WTC11 (cell line): ENCODE results near the gene PTGES2. TPM values are rescaled to one million over a fixed set of nuclear protein-coding genes. Genes with fewer than 3 reads are reported as not detected.

ENCODE experiments used
- ATAC-seq: fragments of 200-7000 bp; cut with Tn5 transposase; 2 replicates; pipeline ENCODE4 v1.10.0; 2021; ENCODE audit warnings: mild to moderate bottlenecking, moderate library complexity
- CTCF ChIA-PET: fragments of 300-600 bp; sonication (Branson Sonifier 250); formaldehyde crosslinking; loops from one replicate; lab custom pipeline; 2021; ENCODE audit warnings: antibody characterized with exemption; lab: Charles Lee
- POLR2A ChIA-PET: fragments of 350-600 bp; sonication (Branson Sonifier 250); formaldehyde crosslinking; loops from one replicate; lab custom pipeline; 2021; ENCODE audit warnings: antibody characterized with exemption; lab: Charles Lee
- DNase-seq: peaks from one replicate; pipeline ENCODE4 v3.0.0; 2021; ENCODE audit warnings: low spot score
- H3K27ac Mint-ChIP-seq: 2 replicates; pipeline ENCODE4 v1.8.0; 2021; ENCODE audit warnings: mixed read lengths
- H3K27me3 Mint-ChIP-seq: 2 replicates; pipeline ENCODE4 v1.8.0; 2021; ENCODE audit warnings: low read depth, mild to moderate bottlenecking, moderate library complexity, mixed read lengths
- H3K36me3 Mint-ChIP-seq: 2 replicates; pipeline ENCODE4 v1.8.0; 2021; ENCODE audit warnings: mixed read lengths
- H3K4me1 Mint-ChIP-seq: 2 replicates; pipeline ENCODE4 v1.8.0; 2022; ENCODE audit warnings: mixed read lengths
- H3K4me3 Mint-ChIP-seq: 2 replicates; pipeline ENCODE4 v1.8.0; 2021; ENCODE audit warnings: mild to moderate bottlenecking, moderate library complexity, mixed read lengths
- H3K9me3 Mint-ChIP-seq: 2 replicates; pipeline ENCODE4 v1.8.0; 2021; ENCODE audit warnings: mixed read lengths
- ATF1 ChIP-seq: sonication (generic); formaldehyde crosslinking; IDR thresholded peaks from 2 replicates; pipeline ENCODE4 v1.8.1; 2023; ENCODE audit warnings: mild to moderate bottlenecking, moderate library complexity, missing genetic modification reagents
- CBFB ChIP-seq: sonication (generic); formaldehyde crosslinking; IDR thresholded peaks from 2 replicates; pipeline ENCODE4 v1.8.1; 2022; ENCODE audit warnings: mild to moderate bottlenecking, low read depth, missing genetic modification reagents
- CREM ChIP-seq: sonication (generic); formaldehyde crosslinking; IDR thresholded peaks from 2 replicates; pipeline ENCODE4 v1.8.1; 2022; ENCODE audit warnings: mild to moderate bottlenecking, missing genetic modification reagents, moderate library complexity
- ELF4 ChIP-seq: sonication (generic); formaldehyde crosslinking; IDR thresholded peaks from 2 replicates; pipeline ENCODE4 v1.8.1; 2022; ENCODE audit warnings: low read depth, mild to moderate bottlenecking, moderate library complexity, missing genetic modification reagents
- EMX1 ChIP-seq: fragments of 250-450 bp; sonication (Bioruptor Pico); IDR thresholded peaks from 2 replicates; pipeline ENCODE4 v1.8.0; 2021; ENCODE audit warnings: mild to moderate bottlenecking
- ETV6 ChIP-seq: sonication (generic); formaldehyde crosslinking; IDR thresholded peaks from 2 replicates; pipeline ENCODE4 v1.8.1; 2022; ENCODE audit warnings: mild to moderate bottlenecking, missing genetic modification reagents
- FOXK1 ChIP-seq: sonication (generic); formaldehyde crosslinking; IDR thresholded peaks from 2 replicates; pipeline ENCODE4 v1.8.0; 2022; ENCODE audit warnings: mild to moderate bottlenecking, moderate library complexity, missing genetic modification reagents
- GTF2I ChIP-seq: fragments of 250-450 bp; sonication (Bioruptor Pico); conservative IDR thresholded peaks from 2 replicates; pipeline ENCODE4 v1.4.0; 2021; ENCODE audit warnings: mild to moderate bottlenecking
- MYBL2 ChIP-seq: sonication (generic); formaldehyde crosslinking; IDR thresholded peaks from 2 replicates; pipeline ENCODE4 v1.8.1; 2023; ENCODE audit warnings: mild to moderate bottlenecking, moderate library complexity, missing genetic modification reagents
- NFE2L1 ChIP-seq: sonication (generic); formaldehyde crosslinking; IDR thresholded peaks from 2 replicates; pipeline ENCODE4 v1.8.1; 2023; ENCODE audit warnings: missing genetic modification reagents
- NFYB ChIP-seq: sonication (generic); formaldehyde crosslinking; conservative IDR thresholded peaks from 2 replicates; pipeline ENCODE4 v1.8.0; 2022; ENCODE audit warnings: low read depth, missing genetic modification reagents
- SP1 ChIP-seq: sonication (generic); formaldehyde crosslinking; conservative IDR thresholded peaks from 2 replicates; pipeline ENCODE4 v1.8.1; 2022; ENCODE audit warnings: missing genetic modification reagents
- ZNF121 ChIP-seq: sonication (generic); formaldehyde crosslinking; IDR thresholded peaks from 2 replicates; pipeline ENCODE4 v1.8.0; 2023; ENCODE audit warnings: missing genetic modification reagents
- ZNF232 ChIP-seq: sonication (generic); formaldehyde crosslinking; IDR thresholded peaks from 2 replicates; pipeline ENCODE4 v1.8.0; 2022; ENCODE audit warnings: mild to moderate bottlenecking, missing genetic modification reagents
- total RNA-seq: library from RNA; stranded (reverse); gene quantifications from 3 replicates; pipeline ENCODE4 v1.2.3, GENCODE V29; 2021
- TF ChIP-seq, protein P1 (sequence below): fragments of 250-450 bp; sonication (Bioruptor Pico); IDR thresholded peaks from 2 replicates; pipeline ENCODE4 v1.9.0; 2021; ENCODE audit warnings: mild to moderate bottlenecking
- TF ChIP-seq, protein P2 (sequence below): sonication (generic); formaldehyde crosslinking; IDR thresholded peaks from 2 replicates; pipeline ENCODE4 v1.8.1; 2022; ENCODE audit warnings: low read depth, missing genetic modification reagents, borderline replicate concordance
- TF ChIP-seq, protein P3 (sequence below): sonication (generic); formaldehyde crosslinking; IDR thresholded peaks from 2 replicates; pipeline ENCODE4 v1.8.1; 2023; ENCODE audit warnings: mild to moderate bottlenecking, missing genetic modification reagents, borderline replicate concordance
- TF ChIP-seq, protein P4 (sequence below): sonication (generic); formaldehyde crosslinking; IDR thresholded peaks from 2 replicates; pipeline ENCODE4 v1.8.1; 2023; ENCODE audit warnings: mild to moderate bottlenecking, moderate library complexity, missing genetic modification reagents
- TF ChIP-seq, protein P5 (sequence below): sonication (generic); formaldehyde crosslinking; IDR thresholded peaks from 2 replicates; pipeline ENCODE4 v1.8.1; 2023; ENCODE audit warnings: mild to moderate bottlenecking, missing genetic modification reagents, moderate library complexity

The PTGES2 gene
- total RNA-seq, 1 experiment from 2014 or later: 118 TPM

DNA sequence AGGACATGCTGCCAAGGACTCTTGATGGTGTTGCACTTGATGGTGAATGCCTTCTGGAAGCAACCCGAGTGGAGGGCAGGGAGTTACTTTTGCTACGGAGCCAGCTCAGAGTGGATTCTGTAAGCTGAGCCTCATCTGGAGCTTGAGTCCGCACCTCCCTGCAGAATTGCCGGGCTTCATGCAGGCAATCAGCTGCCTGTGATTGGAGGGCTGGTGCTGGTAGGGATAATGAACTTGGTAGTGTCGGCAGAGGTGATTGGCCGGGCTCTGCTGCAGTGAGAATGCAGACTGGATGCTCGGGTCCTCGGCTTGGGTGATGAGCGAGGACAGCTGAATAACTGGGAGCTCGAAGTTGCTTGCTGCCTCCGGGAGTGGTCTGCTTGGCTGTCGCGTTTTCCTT, 36.4 kb downstream of the PTGES2 start (continued):
- TF ChIP-seq, protein P1, sequence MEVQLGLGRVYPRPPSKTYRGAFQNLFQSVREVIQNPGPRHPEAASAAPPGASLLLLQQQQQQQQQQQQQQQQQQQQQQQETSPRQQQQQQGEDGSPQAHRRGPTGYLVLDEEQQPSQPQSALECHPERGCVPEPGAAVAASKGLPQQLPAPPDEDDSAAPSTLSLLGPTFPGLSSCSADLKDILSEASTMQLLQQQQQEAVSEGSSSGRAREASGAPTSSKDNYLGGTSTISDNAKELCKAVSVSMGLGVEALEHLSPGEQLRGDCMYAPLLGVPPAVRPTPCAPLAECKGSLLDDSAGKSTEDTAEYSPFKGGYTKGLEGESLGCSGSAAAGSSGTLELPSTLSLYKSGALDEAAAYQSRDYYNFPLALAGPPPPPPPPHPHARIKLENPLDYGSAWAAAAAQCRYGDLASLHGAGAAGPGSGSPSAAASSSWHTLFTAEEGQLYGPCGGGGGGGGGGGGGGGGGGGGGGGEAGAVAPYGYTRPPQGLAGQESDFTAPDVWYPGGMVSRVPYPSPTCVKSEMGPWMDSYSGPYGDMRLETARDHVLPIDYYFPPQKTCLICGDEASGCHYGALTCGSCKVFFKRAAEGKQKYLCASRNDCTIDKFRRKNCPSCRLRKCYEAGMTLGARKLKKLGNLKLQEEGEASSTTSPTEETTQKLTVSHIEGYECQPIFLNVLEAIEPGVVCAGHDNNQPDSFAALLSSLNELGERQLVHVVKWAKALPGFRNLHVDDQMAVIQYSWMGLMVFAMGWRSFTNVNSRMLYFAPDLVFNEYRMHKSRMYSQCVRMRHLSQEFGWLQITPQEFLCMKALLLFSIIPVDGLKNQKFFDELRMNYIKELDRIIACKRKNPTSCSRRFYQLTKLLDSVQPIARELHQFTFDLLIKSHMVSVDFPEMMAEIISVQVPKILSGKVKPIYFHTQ (CRISPR knock-in tag): no peak
- TF ChIP-seq SP1 (no peak), GTF2I (CRISPR knock-in tag) (no peak), NFYB (peak; percentile 87), ZNF121 (CRISPR knock-in tag) (no peak), EMX1 (CRISPR knock-in tag) (no peak), MYBL2 (CRISPR knock-in tag) (no peak), FOXK1 (CRISPR knock-in tag) (no peak)
- TF ChIP-seq, protein P2, sequence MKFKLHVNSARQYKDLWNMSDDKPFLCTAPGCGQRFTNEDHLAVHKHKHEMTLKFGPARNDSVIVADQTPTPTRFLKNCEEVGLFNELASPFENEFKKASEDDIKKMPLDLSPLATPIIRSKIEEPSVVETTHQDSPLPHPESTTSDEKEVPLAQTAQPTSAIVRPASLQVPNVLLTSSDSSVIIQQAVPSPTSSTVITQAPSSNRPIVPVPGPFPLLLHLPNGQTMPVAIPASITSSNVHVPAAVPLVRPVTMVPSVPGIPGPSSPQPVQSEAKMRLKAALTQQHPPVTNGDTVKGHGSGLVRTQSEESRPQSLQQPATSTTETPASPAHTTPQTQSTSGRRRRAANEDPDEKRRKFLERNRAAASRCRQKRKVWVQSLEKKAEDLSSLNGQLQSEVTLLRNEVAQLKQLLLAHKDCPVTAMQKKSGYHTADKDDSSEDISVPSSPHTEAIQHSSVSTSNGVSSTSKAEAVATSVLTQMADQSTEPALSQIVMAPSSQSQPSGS (CRISPR knock-in tag): no peak

DNA sequence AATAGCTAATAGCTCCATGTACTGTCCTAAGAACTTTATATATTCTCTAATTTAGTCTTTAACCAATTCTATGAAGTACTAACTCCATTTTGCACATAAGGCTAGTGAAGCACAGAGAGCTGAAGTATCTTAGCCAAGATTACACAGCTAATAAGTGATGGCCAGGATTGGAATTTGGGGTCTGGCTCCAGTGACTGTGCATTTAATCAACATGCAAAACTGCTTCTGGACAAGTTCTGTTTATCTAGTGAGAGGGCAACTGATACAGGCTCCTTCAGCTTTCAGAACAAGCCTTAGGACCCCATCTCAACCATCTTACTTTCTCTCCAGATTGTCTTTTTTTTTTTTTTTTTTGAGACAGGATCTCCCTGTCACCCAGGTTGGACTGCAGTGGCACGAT, 38.2 kb downstream of the PTGES2 start:
- DNase-seq (no peak), ATAC-seq (no peak)
- CTCF ChIA-PET: interaction anchor here (3.0 kb wide), 1 partner anchor 28 kb away, joined by 35 read pairs; no protein-coding TSS in a partner anchor
- H3K4me1 Mint-ChIP-seq: peaks cover 16% of the 10 kb centered on the region
- no peak overlapping the region for H3K4me3 Mint-ChIP-seq
- H3K36me3 Mint-ChIP-seq: no peaks in the 10 kb centered on the region
- POLR2A ChIA-PET: no interaction called here
- H3K27me3 Mint-ChIP-seq: no peaks in the 10 kb centered on the region
- TF ChIP-seq ZNF232: no peak
- TF ChIP-seq SP1: no peak
- TF ChIP-seq, protein P3, sequence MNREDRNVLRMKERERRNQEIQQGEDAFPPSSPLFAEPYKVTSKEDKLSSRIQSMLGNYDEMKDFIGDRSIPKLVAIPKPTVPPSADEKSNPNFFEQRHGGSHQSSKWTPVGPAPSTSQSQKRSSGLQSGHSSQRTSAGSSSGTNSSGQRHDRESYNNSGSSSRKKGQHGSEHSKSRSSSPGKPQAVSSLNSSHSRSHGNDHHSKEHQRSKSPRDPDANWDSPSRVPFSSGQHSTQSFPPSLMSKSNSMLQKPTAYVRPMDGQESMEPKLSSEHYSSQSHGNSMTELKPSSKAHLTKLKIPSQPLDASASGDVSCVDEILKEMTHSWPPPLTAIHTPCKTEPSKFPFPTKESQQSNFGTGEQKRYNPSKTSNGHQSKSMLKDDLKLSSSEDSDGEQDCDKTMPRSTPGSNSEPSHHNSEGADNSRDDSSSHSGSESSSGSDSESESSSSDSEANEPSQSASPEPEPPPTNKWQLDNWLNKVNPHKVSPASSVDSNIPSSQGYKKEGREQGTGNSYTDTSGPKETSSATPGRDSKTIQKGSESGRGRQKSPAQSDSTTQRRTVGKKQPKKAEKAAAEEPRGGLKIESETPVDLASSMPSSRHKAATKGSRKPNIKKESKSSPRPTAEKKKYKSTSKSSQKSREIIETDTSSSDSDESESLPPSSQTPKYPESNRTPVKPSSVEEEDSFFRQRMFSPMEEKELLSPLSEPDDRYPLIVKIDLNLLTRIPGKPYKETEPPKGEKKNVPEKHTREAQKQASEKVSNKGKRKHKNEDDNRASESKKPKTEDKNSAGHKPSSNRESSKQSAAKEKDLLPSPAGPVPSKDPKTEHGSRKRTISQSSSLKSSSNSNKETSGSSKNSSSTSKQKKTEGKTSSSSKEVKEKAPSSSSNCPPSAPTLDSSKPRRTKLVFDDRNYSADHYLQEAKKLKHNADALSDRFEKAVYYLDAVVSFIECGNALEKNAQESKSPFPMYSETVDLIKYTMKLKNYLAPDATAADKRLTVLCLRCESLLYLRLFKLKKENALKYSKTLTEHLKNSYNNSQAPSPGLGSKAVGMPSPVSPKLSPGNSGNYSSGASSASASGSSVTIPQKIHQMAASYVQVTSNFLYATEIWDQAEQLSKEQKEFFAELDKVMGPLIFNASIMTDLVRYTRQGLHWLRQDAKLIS (CRISPR knock-in tag): no peak
- TF ChIP-seq, protein P4, sequence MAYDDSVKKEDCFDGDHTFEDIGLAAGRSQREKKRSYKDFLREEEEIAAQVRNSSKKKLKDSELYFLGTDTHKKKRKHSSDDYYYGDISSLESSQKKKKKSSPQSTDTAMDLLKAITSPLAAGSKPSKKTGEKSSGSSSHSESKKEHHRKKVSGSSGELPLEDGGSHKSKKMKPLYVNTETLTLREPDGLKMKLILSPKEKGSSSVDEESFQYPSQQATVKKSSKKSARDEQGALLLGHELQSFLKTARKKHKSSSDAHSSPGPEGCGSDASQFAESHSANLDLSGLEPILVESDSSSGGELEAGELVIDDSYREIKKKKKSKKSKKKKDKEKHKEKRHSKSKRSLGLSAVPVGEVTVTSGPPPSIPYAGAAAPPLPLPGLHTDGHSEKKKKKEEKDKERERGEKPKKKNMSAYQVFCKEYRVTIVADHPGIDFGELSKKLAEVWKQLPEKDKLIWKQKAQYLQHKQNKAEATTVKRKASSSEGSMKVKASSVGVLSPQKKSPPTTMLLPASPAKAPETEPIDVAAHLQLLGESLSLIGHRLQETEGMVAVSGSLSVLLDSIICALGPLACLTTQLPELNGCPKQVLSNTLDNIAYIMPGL (CRISPR knock-in tag): no peak
- TF ChIP-seq NFE2L1 (CRISPR knock-in tag): no peak
- no peak for TF ChIP-seq CREM (CRISPR knock-in tag)
- no peak for TF ChIP-seq ATF1 (CRISPR knock-in tag)
- TF ChIP-seq ELF4 (CRISPR knock-in tag): no peak
- no peak for TF ChIP-seq ETV6 (CRISPR knock-in tag)
- TF ChIP-seq CBFB (CRISPR knock-in tag): no peak
- TF ChIP-seq, protein P5, sequence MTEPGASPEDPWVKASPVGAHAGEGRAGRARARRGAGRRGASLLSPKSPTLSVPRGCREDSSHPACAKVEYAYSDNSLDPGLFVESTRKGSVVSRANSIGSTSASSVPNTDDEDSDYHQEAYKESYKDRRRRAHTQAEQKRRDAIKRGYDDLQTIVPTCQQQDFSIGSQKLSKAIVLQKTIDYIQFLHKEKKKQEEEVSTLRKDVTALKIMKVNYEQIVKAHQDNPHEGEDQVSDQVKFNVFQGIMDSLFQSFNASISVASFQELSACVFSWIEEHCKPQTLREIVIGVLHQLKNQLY (CRISPR knock-in tag): no peak
- TF ChIP-seq, protein P2 (CRISPR knock-in tag): no peak
- TF ChIP-seq, all 79 proteins: peak for 0
- no peaks in the 10 kb centered on the region for H3K9me3 Mint-ChIP-seq
- H3K27ac Mint-ChIP-seq: no peak overlapping the region
